ENCODE measurements around the gene FMN2. TPM values are rescaled to one million over a fixed set of nuclear protein-coding genes. Genes with fewer than 3 reads are reported as not detected.
"Not testable (repeated sequence)": the region's sequence is repeated elsewhere in the genome, so short reads cannot be mapped to it uniquely, and the experiment has no call there.

Gene FMN2
- total and polyA plus RNA-seq, 3 experiments from 2014 or later = not detected

DNA sequence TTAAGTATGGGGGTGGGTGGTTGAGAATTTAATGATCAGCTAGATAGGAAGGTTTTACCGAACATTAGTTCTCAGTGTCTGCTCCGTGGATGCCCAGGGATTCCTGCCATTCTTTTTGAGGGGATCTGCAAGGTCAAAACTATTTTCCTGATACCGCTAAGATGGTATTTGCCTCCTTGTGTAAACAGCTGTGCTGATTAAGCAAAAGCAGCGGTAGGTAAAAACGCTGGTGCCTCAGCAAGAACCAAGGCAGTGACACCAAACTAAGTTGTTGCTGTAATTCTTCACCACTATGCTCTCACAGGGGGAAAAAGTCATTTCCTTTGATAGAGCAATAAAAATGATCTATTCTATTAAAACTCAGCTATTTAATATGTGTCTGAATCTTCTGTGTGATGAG is 229.0 kb downstream of the FMN2 start:
- Mint-ChIP-seq H3K4me3 (no peak overlapping the region), H3K4me1 (no peaks in the 10 kb centered on the region), H3K9me3 (peaks cover 3 to 26% (median 9%) of the 10 kb centered on the region in 5 donors), H3K27ac (no peak overlapping the region), H3K36me3 (no peaks in the 10 kb centered on the region), H3K27me3 (peaks cover 0 to 3% of the 10 kb centered on the region in 2 donors)
- no peak for DNase-seq
- Histone ChIP-seq H3K9me3 (ENCODE audit: low read length) (no peaks in the 10 kb centered on the region), H3K27me3 (ENCODE audit: insufficient read depth, low read length, poor library complexity, severe bottlenecking) (no peaks in the 10 kb centered on the region), H3K4me1 (ENCODE audit: insufficient read depth, low read length) (no peaks in the 10 kb centered on the region), H3K27ac (ENCODE audit: low read depth, low read length) (no peak overlapping the region), H3K4me3 (ENCODE audit: low read length) (no peak overlapping the region), H3K36me3 (ENCODE audit: insufficient read depth, low read length) (no peaks in the 10 kb centered on the region)
- ChIA-PET POLR2A (no interaction called here), CTCF (no interaction called here)

- Histone ChIP-seq H3K27ac (ENCODE audit: low read depth, low read length) (no peak overlapping the region), H3K4me3 (ENCODE audit: low read length) (no peak overlapping the region), H3K27me3 (ENCODE audit: insufficient read depth, low read length, poor library complexity, severe bottlenecking) (no peaks in the 10 kb centered on the region), H3K9me3 (ENCODE audit: low read length) (no peaks in the 10 kb centered on the region), H3K36me3 (ENCODE audit: insufficient read depth, low read length) (no peaks in the 10 kb centered on the region), H3K4me1 (ENCODE audit: insufficient read depth, low read length) (no peaks in the 10 kb centered on the region)
- no peaks in the 10 kb centered on the region for H3K27me3 Mint-ChIP-seq
- CTCF ChIA-PET = no interaction called here
- no peak for DNase-seq
- H3K4me1 Mint-ChIP-seq = no peaks in the 10 kb centered on the region
- no peak overlapping the region for H3K4me3 Mint-ChIP-seq
- peak overlapping the region in 1 of 8 donors; percentile 43 for H3K27ac Mint-ChIP-seq
- H3K36me3 Mint-ChIP-seq = no peaks in the 10 kb centered on the region
- POLR2A ChIA-PET = no interaction called here
- peaks cover 3 to 26% (median 11%) of the 10 kb centered on the region in 5 donors for H3K9me3 Mint-ChIP-seq
Observed at GRCh38 chr1:240322943-240323342, 231.3 kb downstream of the FMN2 start.

DNA sequence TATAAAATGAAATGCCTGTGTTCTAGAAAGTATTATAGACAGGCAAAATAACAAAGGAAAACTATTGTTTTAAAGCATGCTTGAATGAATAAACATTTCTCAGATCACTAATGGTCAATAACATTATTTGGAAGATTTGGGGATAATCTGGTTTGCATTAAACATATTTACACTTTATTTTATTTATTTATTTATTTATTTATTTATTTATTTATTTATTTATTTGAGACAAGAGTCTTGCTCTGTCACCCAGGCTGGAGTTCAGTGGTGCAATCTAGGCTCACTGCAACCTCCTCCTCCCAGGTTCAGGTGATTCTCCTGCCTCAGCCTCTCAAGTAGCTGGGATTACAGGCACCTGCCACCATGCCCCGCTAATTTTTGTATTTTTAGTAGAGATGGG is 236.7 kb downstream of the FMN2 start:
- H3K4me3 ChIP-seq (ENCODE audit: low read length); H3K4me3 Mint-ChIP-seq; POLR2A ChIA-PET; H3K36me3 Mint-ChIP-seq; H3K27ac Mint-ChIP-seq; H3K27ac ChIP-seq (ENCODE audit: low read depth, low read length); H3K9me3 ChIP-seq (ENCODE audit: low read length); H3K4me1 ChIP-seq (ENCODE audit: insufficient read depth, low read length); H3K27me3 ChIP-seq (ENCODE audit: insufficient read depth, low read length, poor library complexity, severe bottlenecking); CTCF ChIA-PET; H3K27me3 Mint-ChIP-seq; H3K4me1 Mint-ChIP-seq; H3K36me3 ChIP-seq (ENCODE audit: insufficient read depth, low read length); DNase-seq: not testable (repeated sequence)
- H3K9me3 Mint-ChIP-seq = peaks cover 0 to 13% (median 2%) of the 10 kb centered on the region in 5 donors

DNA sequence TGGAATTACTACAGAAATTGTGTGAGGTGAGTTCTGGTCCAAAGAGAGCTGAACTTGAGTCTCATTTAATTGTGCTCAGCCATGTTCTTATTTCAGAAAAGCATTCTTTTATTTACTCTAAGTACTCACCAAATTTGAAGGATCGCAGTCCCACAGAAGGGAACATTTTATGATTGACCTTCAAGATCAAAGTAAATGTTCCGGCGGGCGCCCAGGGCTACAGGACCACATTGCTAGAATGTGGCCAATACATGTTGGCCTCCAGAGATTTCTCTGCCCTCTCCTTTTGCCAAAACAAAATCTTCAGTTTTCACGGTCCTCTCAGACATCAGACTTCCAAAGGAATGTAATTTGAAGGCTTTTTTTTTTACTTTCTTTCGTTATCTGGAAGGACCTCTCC is 237.8 kb downstream of the FMN2 start:
- no peaks in the 10 kb centered on the region for H3K36me3 ChIP-seq (ENCODE audit: insufficient read depth, low read length)
- no peaks in the 10 kb centered on the region for H3K4me1 Mint-ChIP-seq
- no peaks in the 10 kb centered on the region for H3K4me1 ChIP-seq (ENCODE audit: insufficient read depth, low read length)
- H3K4me3 Mint-ChIP-seq = no peak overlapping the region
- no peaks in the 10 kb centered on the region for H3K27me3 Mint-ChIP-seq
- ChIA-PET CTCF (no interaction called here), POLR2A (no interaction called here)
- H3K27me3 ChIP-seq (ENCODE audit: insufficient read depth, low read length, poor library complexity, severe bottlenecking) = no peaks in the 10 kb centered on the region
- H3K4me3 ChIP-seq (ENCODE audit: low read length) = no peak overlapping the region
- no peak overlapping the region for H3K27ac Mint-ChIP-seq
- H3K9me3 ChIP-seq (ENCODE audit: low read length) = no peaks in the 10 kb centered on the region
- DNase-seq = no peak
- peaks cover 0 to 5% (median 2%) of the 10 kb centered on the region in 5 donors for H3K9me3 Mint-ChIP-seq
- no peaks in the 10 kb centered on the region for H3K36me3 Mint-ChIP-seq
- no peak overlapping the region for H3K27ac ChIP-seq (ENCODE audit: low read depth, low read length)

DNA sequence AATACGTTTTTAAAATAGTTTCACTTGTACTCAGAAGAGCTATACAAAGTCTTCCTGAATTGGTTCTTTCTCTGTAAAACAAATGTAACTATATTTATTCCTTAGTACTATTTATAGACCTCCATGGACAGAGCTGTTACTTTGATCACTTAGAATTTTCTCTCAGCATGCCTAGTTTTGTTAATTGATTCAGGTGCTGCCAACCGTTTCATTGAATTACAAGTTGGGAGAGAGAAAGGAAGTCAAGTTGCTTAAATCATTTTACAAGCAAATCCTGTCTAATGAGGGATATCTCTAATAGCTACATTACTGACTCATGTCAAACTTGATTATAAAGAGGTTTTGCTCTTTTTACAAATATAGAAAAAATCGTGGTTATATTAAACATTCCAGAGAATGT is 241.0 kb downstream of the FMN2 start:
- no peaks in the 10 kb centered on the region for H3K9me3 ChIP-seq (ENCODE audit: low read length)
- ChIA-PET POLR2A (no interaction called here), CTCF (no interaction called here)
- no peaks in the 10 kb centered on the region for H3K27me3 ChIP-seq (ENCODE audit: insufficient read depth, low read length, poor library complexity, severe bottlenecking)
- Mint-ChIP-seq H3K27me3 (no peaks in the 10 kb centered on the region), H3K4me1 (no peaks in the 10 kb centered on the region), H3K27ac (no peak overlapping the region), H3K4me3 (no peak overlapping the region), H3K36me3 (no peaks in the 10 kb centered on the region), H3K9me3 (peaks cover 0 to 7% (median 2%) of the 10 kb centered on the region in 5 donors)
- H3K4me1 ChIP-seq (ENCODE audit: insufficient read depth, low read length) = no peaks in the 10 kb centered on the region
- no peak overlapping the region for H3K27ac ChIP-seq (ENCODE audit: low read depth, low read length)
- no peak overlapping the region for H3K4me3 ChIP-seq (ENCODE audit: low read length)
- DNase-seq = no peak
- H3K36me3 ChIP-seq (ENCODE audit: insufficient read depth, low read length) = no peaks in the 10 kb centered on the region

GRCh38 chr1:240337781-240338180 is 246.1 kb downstream of the FMN2 start:
- Histone ChIP-seq H3K27ac (ENCODE audit: low read depth, low read length) (no peak overlapping the region), H3K4me1 (ENCODE audit: insufficient read depth, low read length) (no peaks in the 10 kb centered on the region), H3K4me3 (ENCODE audit: low read length) (no peak overlapping the region), H3K36me3 (ENCODE audit: insufficient read depth, low read length) (no peaks in the 10 kb centered on the region), H3K9me3 (ENCODE audit: low read length) (no peaks in the 10 kb centered on the region), H3K27me3 (ENCODE audit: insufficient read depth, low read length, poor library complexity, severe bottlenecking) (no peaks in the 10 kb centered on the region)
- Mint-ChIP-seq H3K27me3 (no peaks in the 10 kb centered on the region), H3K4me3 (no peak overlapping the region), H3K27ac (peak overlapping the region in 1 of 8 donors; percentile 52), H3K4me1 (no peaks in the 10 kb centered on the region), H3K9me3 (peaks cover 0 to 5% (median 4%) of the 10 kb centered on the region in 5 donors), H3K36me3 (no peaks in the 10 kb centered on the region)
- ChIA-PET CTCF (no interaction called here), POLR2A (no interaction called here)
- DNase-seq = no peak

GRCh38 chr1:240338837-240339236 is 247.2 kb downstream of the FMN2 start:
- no peaks in the 10 kb centered on the region for H3K36me3 ChIP-seq (ENCODE audit: insufficient read depth, low read length)
- H3K4me3 ChIP-seq (ENCODE audit: low read length) = no peak overlapping the region
- H3K4me1 Mint-ChIP-seq = no peaks in the 10 kb centered on the region
- no peaks in the 10 kb centered on the region for H3K27me3 ChIP-seq (ENCODE audit: insufficient read depth, low read length, poor library complexity, severe bottlenecking)
- ChIA-PET CTCF (no interaction called here), POLR2A (no interaction called here)
- no peak overlapping the region for H3K4me3 Mint-ChIP-seq
- H3K27ac Mint-ChIP-seq = no peak overlapping the region
- peaks cover 0 to 5% (median 4%) of the 10 kb centered on the region in 5 donors for H3K9me3 Mint-ChIP-seq
- H3K4me1 ChIP-seq (ENCODE audit: insufficient read depth, low read length) = no peaks in the 10 kb centered on the region
- H3K36me3 Mint-ChIP-seq = no peaks in the 10 kb centered on the region
- H3K9me3 ChIP-seq (ENCODE audit: low read length) = no peaks in the 10 kb centered on the region
- DNase-seq = no peak
- peaks cover 0 to 3% of the 10 kb centered on the region in 2 donors for H3K27me3 Mint-ChIP-seq
- no peak overlapping the region for H3K27ac ChIP-seq (ENCODE audit: low read depth, low read length)

DNA sequence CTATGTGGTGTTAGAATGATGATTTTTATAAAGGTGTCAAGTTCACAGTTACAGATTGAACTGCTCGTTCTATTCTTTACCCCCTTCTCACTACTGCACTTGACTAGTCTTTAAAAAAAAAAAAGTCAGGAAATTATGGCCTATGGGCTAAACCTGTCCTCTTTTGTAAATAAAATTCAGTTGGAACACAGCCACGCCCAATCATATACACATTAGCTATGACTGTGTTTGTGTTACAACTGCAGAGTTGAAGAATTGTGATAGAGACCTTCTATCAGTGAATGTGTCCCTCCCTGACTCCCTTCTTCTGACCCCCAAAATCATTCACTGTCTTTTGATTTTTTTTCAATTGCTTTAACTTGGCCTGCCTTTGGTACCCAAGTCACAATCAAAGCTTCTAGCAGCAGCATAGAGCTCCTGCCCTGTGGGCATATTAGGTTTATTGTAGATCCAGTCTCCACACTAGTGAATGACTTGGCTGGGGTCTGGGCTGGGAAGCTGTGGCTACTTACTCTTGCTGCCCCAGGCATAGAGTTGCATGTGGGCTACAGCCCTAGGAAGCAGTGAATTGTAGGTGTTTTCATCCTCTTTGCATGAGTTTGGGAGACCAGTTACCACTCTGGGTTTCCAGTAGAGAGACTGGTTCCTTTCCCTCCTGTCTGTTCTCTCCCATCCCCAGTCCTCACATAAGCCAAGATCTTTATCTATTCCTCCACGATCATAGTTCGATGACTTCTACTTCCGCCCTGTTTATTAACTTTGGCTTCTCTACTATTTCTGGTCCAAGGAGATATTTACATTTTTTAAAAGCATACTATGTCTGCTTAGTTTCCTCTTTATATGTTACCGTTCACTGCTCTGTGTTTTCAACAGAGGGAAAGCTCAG is 249.9 kb downstream of the FMN2 start:
- Histone ChIP-seq H3K36me3 (ENCODE audit: insufficient read depth, low read length) (no peaks in the 10 kb centered on the region), H3K4me1 (ENCODE audit: insufficient read depth, low read length) (no peaks in the 10 kb centered on the region), H3K27me3 (ENCODE audit: insufficient read depth, low read length, poor library complexity, severe bottlenecking) (no peaks in the 10 kb centered on the region), H3K27ac (ENCODE audit: low read depth, low read length) (no peak overlapping the region), H3K4me3 (ENCODE audit: low read length) (no peak overlapping the region), H3K9me3 (ENCODE audit: low read length) (no peaks in the 10 kb centered on the region)
- ChIA-PET POLR2A (no interaction called here), CTCF (no interaction called here)
- no peak overlapping the region for H3K27ac Mint-ChIP-seq
- DNase-seq = no peak
- H3K36me3 Mint-ChIP-seq = no peaks in the 10 kb centered on the region
- H3K4me3 Mint-ChIP-seq = no peak overlapping the region
- peaks cover 0 to 3% of the 10 kb centered on the region in 2 donors for H3K27me3 Mint-ChIP-seq
- no peaks in the 10 kb centered on the region for H3K4me1 Mint-ChIP-seq
- H3K9me3 Mint-ChIP-seq = peaks cover 0 to 5% (median 2%) of the 10 kb centered on the region in 5 donors

Data from CD8-positive, alpha-beta memory T cell (primary cell).